ENCODE results near the gene PASK. TPM values are rescaled to one million over a fixed set of nuclear protein-coding genes. Genes with fewer than 3 reads are reported as not detected.

PASK gene
- total RNA-seq, 2 donors from 2014 or later: 0.98 to 1.1 TPM

DNA sequence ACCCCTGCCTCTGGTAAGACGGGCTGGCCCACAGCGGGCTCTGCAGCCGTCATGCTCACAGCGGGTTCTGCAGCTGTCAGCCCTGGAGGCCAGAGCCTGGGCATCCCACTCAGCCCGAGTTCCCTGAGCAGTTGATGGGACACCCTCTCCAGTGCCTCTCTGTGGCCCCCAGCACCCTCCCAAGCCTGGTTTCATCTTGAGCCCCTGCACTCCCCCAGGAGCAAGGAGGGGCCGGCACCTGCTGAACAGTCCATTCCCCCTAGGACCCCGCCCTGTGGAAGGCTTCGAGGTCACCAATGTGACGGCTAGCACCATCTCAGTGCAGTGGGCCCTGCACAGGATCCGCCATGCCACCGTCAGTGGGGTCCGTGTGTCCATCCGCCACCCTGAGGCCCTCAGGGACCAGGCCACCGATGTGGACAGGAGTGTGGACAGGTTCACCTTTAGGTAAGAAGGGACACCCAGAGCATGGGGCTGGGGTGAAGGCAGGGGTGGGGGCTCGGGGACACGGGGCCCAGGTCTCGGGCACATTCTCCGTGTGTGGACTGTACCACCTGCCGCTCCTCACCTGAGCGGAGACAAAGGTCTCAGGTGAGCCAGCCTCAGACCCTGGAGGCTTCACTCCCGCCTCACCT lies 81.7 kb downstream of the PASK start:
- H3K27me3 ChIP-seq: no peaks in the 10 kb centered on the region
- no peaks in the 10 kb centered on the region for H3K9me3 ChIP-seq
- TF ChIP-seq, protein P1, sequence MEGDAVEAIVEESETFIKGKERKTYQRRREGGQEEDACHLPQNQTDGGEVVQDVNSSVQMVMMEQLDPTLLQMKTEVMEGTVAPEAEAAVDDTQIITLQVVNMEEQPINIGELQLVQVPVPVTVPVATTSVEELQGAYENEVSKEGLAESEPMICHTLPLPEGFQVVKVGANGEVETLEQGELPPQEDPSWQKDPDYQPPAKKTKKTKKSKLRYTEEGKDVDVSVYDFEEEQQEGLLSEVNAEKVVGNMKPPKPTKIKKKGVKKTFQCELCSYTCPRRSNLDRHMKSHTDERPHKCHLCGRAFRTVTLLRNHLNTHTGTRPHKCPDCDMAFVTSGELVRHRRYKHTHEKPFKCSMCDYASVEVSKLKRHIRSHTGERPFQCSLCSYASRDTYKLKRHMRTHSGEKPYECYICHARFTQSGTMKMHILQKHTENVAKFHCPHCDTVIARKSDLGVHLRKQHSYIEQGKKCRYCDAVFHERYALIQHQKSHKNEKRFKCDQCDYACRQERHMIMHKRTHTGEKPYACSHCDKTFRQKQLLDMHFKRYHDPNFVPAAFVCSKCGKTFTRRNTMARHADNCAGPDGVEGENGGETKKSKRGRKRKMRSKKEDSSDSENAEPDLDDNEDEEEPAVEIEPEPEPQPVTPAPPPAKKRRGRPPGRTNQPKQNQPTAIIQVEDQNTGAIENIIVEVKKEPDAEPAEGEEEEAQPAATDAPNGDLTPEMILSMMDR (IDR thresholded peaks at IDR 0.05): no peak
- no peak overlapping the region for H3K27ac ChIP-seq
- peaks cover 0 to 7% of the 10 kb centered on the region in 2 donors for H3K4me1 ChIP-seq
- DNase-seq (ENCODE audit: low spot score): peak; percentile 49
- H3K4me3 ChIP-seq: no peak overlapping the region
- H3K36me3 ChIP-seq: peaks cover 12% of the 10 kb centered on the region

DNA sequence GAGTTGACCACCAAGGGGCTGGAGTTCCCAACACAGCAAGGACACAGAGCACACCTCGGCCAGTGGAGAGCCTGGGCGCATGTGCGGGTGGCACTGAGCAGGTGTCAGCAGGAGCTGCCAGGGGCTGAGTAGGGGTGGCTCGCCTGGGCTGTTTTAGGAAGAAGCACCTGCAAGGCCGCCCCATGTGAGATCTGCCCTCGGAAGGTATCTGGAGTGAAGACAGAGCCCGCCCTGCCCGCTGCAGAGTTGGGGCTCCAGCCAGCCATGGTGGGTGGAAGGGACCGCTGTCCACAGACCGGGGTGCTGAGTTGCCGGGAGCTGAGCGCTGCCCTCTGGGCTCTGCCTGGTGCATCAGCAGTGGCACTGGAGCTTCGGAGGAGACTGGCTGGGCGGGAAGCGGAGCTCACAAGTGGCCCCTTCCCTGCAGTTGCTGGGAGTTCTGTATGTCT lies 82.4 kb downstream of the PASK start:
- no peak overlapping the region for H3K4me3 ChIP-seq
- no peaks in the 10 kb centered on the region for H3K9me3 ChIP-seq
- peak; percentile 36 for DNase-seq (ENCODE audit: low spot score)
- no peak overlapping the region for H3K27ac ChIP-seq
- peaks cover 0 to 7% of the 10 kb centered on the region in 2 donors for H3K4me1 ChIP-seq
- TF ChIP-seq, protein P1 (IDR thresholded peaks at IDR 0.05): no peak
- peaks cover 12% of the 10 kb centered on the region for H3K36me3 ChIP-seq
- no peaks in the 10 kb centered on the region for H3K27me3 ChIP-seq

GRCh38 chr2:241066171-241066892 lies 82.9 kb downstream of the PASK start:
- TF ChIP-seq, protein P1 (IDR thresholded peaks at IDR 0.05): no peak
- H3K27me3 ChIP-seq: no peaks in the 10 kb centered on the region
- no peak overlapping the region for H3K27ac ChIP-seq
- peaks cover 12% of the 10 kb centered on the region for H3K36me3 ChIP-seq
- H3K4me3 ChIP-seq: no peak overlapping the region
- peak; percentile 47 for DNase-seq (ENCODE audit: low spot score)
- no peaks in the 10 kb centered on the region for H3K9me3 ChIP-seq
- H3K4me1 ChIP-seq: peaks cover 0 to 7% of the 10 kb centered on the region in 2 donors

GRCh38 chr2:241065355-241065803 lies 83.9 kb downstream of the PASK start:
- no peaks in the 10 kb centered on the region for H3K9me3 ChIP-seq
- peaks cover 0 to 7% of the 10 kb centered on the region in 2 donors for H3K4me1 ChIP-seq
- H3K36me3 ChIP-seq: peaks cover 12% of the 10 kb centered on the region
- TF ChIP-seq, protein P1 (IDR thresholded peaks at IDR 0.05): no peak
- no peak overlapping the region for H3K27ac ChIP-seq
- H3K4me3 ChIP-seq: no peak overlapping the region
- peak; percentile 42 for DNase-seq (ENCODE audit: low spot score)
- H3K27me3 ChIP-seq: no peaks in the 10 kb centered on the region

GRCh38 chr2:241064802-241065354 lies 84.4 kb downstream of the PASK start:
- Histone ChIP-seq H3K27ac (no peak overlapping the region), H3K27me3 (no peaks in the 10 kb centered on the region), H3K4me1 (peaks cover 0 to 7% of the 10 kb centered on the region in 2 donors), H3K9me3 (no peaks in the 10 kb centered on the region), H3K36me3 (peaks cover 12% of the 10 kb centered on the region), H3K4me3 (no peak overlapping the region)
- peak; percentile 47 for DNase-seq (ENCODE audit: low spot score)
- TF ChIP-seq, protein P1 (IDR thresholded peaks at IDR 0.05): no peak

Data from right atrium auricular region (tissue), 2 donors.